Mesenchymal stem cell (in vitro differentiated cells and primary cell): ENCODE measurements around the gene KIF26B.
A peak's percentile ranks its signal among the peaks of the same experiment; 100 is the strongest.

Experiments
- DNase-seq: peaks from one replicate; pipeline ENCODE4 v3.0.0-alpha.2; 2013
- H2AFZ ChIP-seq: one replicate; pipeline ENCODE4 v1.6.1; 2013; ENCODE audit warnings: low read depth, mild to moderate bottlenecking, control low read depth, inconsistent platforms, low read length, moderate library complexity
- H2AK5ac ChIP-seq: 2 replicates; pipeline ENCODE4 v1.6.1; 2013; ENCODE audit warnings: low read length, moderate library complexity, mild to moderate bottlenecking, inconsistent platforms; ENCODE audit not compliant: severe bottlenecking
- H2BK120ac ChIP-seq: one replicate; pipeline ENCODE4 v1.6.1; 2013; ENCODE audit warnings: low read depth, mild to moderate bottlenecking, inconsistent platforms, low read length, moderate library complexity
- H2BK12ac ChIP-seq, 2 experiments: one replicate each; pipeline ENCODE4 v1.6.1; 2013; ENCODE audit warnings: inconsistent platforms in 2 of 2, low read length in 2 of 2, mild to moderate bottlenecking in 2 of 2, moderate library complexity in 2 of 2, control low read depth in 1 of 2
- H2BK15ac ChIP-seq: one replicate; pipeline ENCODE4 v1.6.1; 2013; ENCODE audit warnings: mild to moderate bottlenecking, low read depth, inconsistent platforms; ENCODE audit not compliant: poor library complexity, severe bottlenecking
- H2BK5ac ChIP-seq: 2 replicates; pipeline ENCODE4 v1.6.1; 2013; ENCODE audit warnings: low read depth, mild to moderate bottlenecking, low read length, control low read depth, inconsistent platforms; ENCODE audit not compliant: poor library complexity, severe bottlenecking
- H3K14ac ChIP-seq, 2 experiments: one replicate each; pipeline ENCODE4 v1.6.1; 2013; ENCODE audit warnings: inconsistent platforms in 2 of 2, low read length in 2 of 2, control low read depth in 1 of 2, mild to moderate bottlenecking in 1 of 2, moderate library complexity in 1 of 2
- H3K18ac ChIP-seq, 2 experiments: one replicate each; pipeline ENCODE4 v1.6.1; 2013; ENCODE audit warnings: inconsistent platforms in 2 of 2, low read length in 2 of 2, control low read depth in 1 of 2, low read depth in 1 of 2, mild to moderate bottlenecking in 1 of 2
- H3K23ac ChIP-seq, 2 experiments: one replicate each; pipeline ENCODE4 v1.6.1; 2013; ENCODE audit warnings: inconsistent platforms in 2 of 2, low read length in 2 of 2, mild to moderate bottlenecking in 2 of 2, moderate library complexity in 2 of 2, control low read depth in 1 of 2
- H3K27ac ChIP-seq: 2 replicates; pipeline ENCODE4 v1.5.1; 2013; ENCODE audit warnings: mild to moderate bottlenecking, moderate library complexity, low read length, control low read depth, inconsistent platforms; ENCODE audit not compliant: poor library complexity, severe bottlenecking
- H3K27me3 ChIP-seq, 2 experiments: 2 replicates each; pipeline versions ENCODE4 v1.6.1 to v1.7.0; 2013; ENCODE audit warnings: low read length in 2 of 2, mild to moderate bottlenecking in 2 of 2, moderate library complexity in 2 of 2, control low read depth in 1 of 2, inconsistent platforms in 1 of 2; ENCODE audit not compliant: control insufficient read depth in 1 of 2, insufficient read depth in 1 of 2
- H3K36me3 ChIP-seq, 2 experiments: 2 replicates each; pipeline versions ENCODE4 v1.6.1 to v1.7.0; 2013; ENCODE audit warnings: low read length in 2 of 2, control low read depth in 1 of 2, inconsistent platforms in 1 of 2, low read depth in 1 of 2, mild to moderate bottlenecking in 1 of 2; ENCODE audit not compliant: insufficient read depth in 2 of 2, control insufficient read depth in 1 of 2
- H3K4ac ChIP-seq, 2 experiments: one replicate each; pipeline ENCODE4 v1.6.1; 2013; ENCODE audit warnings: inconsistent platforms in 2 of 2, low read length in 2 of 2, mild to moderate bottlenecking in 2 of 2, moderate library complexity in 2 of 2, control low read depth in 1 of 2, low read depth in 1 of 2
- H3K4me1 ChIP-seq: 2 replicates; pipeline ENCODE4 v1.6.1; 2013; ENCODE audit warnings: low read depth, low read length, control low read depth; ENCODE audit not compliant: control insufficient read depth, insufficient read depth
- H3K4me2 ChIP-seq: 2 replicates; pipeline ENCODE4 v1.6.1; 2013; ENCODE audit warnings: low read length, mild to moderate bottlenecking, inconsistent platforms; ENCODE audit not compliant: poor library complexity, severe bottlenecking
- H3K4me3 ChIP-seq, 2 experiments: 2 replicates each; pipeline versions ENCODE4 v1.5.1 to v1.7.0; 2013; ENCODE audit warnings: low read length in 2 of 2, mild to moderate bottlenecking in 2 of 2, control low read depth in 1 of 2, low read depth in 1 of 2; ENCODE audit not compliant: insufficient read depth in 1 of 2
- H3K79me1 ChIP-seq: replicated peaks from 2 replicates; pipeline ENCODE4 v1.6.1; 2013; ENCODE audit warnings: mild to moderate bottlenecking, control low read depth, low read length, inconsistent platforms; ENCODE audit not compliant: poor library complexity, severe bottlenecking
- H3K9ac ChIP-seq: 2 replicates; pipeline ENCODE4 v1.7.0; 2013; ENCODE audit warnings: mild to moderate bottlenecking, low read length, moderate library complexity
- H3K9me3 ChIP-seq: 2 replicates; pipeline ENCODE4 v1.7.0; 2013; ENCODE audit warnings: mild to moderate bottlenecking, low read length; ENCODE audit not compliant: control insufficient read depth
- H4K8ac ChIP-seq: one replicate; pipeline ENCODE4 v1.6.1; 2013; ENCODE audit warnings: inconsistent platforms, mild to moderate bottlenecking, low read length, moderate library complexity
- H4K91ac ChIP-seq: one replicate; pipeline ENCODE4 v1.6.1; 2013; ENCODE audit warnings: mild to moderate bottlenecking, low read length, inconsistent platforms
- WGBS: methylation state at CpG from one replicate; pipeline ENCODE4 v1.1.7; 2013; ENCODE audit warnings: mixed read lengths; 5-methylcytosine and 5-hydroxymethylcytosine counted together

The KIF26B gene

DNA sequence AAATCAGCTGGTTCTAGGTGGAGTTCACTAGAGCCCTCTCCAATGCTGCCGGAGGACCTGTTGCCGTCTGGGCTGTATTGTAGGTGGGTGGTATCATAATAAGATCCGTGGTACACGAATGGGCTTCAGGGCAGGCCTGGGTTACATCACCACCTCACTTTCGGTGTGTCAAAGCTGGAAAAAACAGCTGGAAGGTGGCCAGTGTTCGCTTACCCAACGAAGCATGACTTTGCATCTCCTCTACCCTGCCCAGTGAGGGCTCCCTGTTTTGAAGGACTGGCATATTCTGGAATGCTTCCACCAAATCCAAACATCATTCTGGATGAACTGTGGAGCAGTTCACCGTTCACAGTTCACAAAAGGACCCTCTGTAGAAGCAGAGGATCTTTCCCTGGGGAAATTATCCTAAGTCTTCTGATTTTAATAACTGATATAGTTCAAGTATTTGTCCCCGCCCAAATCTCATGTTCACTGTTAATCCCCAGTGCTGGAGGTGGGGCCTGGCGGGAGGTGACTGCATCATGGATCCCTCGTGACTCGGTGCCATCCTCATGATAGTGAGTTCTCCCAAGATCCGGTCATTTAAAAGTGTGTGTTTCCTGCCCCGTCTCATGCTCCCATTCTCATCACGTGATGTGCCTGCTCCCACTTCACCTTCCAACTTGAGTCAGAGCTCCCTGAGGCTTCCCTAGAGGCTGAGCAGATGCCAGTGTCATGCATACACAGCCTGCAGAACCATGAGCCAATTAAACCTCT is 429.0 kb downstream of the KIF26B start:
- H4K8ac ChIP-seq, result no peak overlapping the region
- H3K9ac ChIP-seq, result peak overlapping the region; percentile 15
- peak overlapping the region in 1 of 2 experiments; percentile 49 for H2BK12ac ChIP-seq
- peak overlapping the region in 1 of 2 experiments; percentile 23 for H3K4me3 ChIP-seq
- peak overlapping the region; percentile 11 for H4K91ac ChIP-seq
- no peak overlapping the region for H2AFZ ChIP-seq
- no peak overlapping the region for H3K23ac ChIP-seq
- H3K79me1 ChIP-seq, result no peaks in the 10 kb centered on the region
- H3K4me1 ChIP-seq, result peaks cover 11% of the 10 kb centered on the region
- H3K14ac ChIP-seq, result no peak overlapping the region
- no peak overlapping the region for H2BK5ac ChIP-seq
- DNase-seq, result peak; percentile 41
- H2BK120ac ChIP-seq, result no peak overlapping the region
- no peak overlapping the region for H3K4me2 ChIP-seq
- H3K27ac ChIP-seq, result no peak overlapping the region
- H3K18ac ChIP-seq, result peak overlapping the region in 1 of 2 experiments; percentile 30
- H2AK5ac ChIP-seq, result no peak overlapping the region
- H2BK15ac ChIP-seq, result no peak overlapping the region
- H3K27me3 ChIP-seq, result peaks cover 21 to 34% of the 10 kb centered on the region in 2 experiments
- WGBS, result 78% methylated on average over 14 of the region's 15 CpGs
- no peak overlapping the region for H3K4ac ChIP-seq
- H3K36me3 ChIP-seq, result no peaks in the 10 kb centered on the region
- H3K9me3 ChIP-seq, result no peaks in the 10 kb centered on the region

DNA sequence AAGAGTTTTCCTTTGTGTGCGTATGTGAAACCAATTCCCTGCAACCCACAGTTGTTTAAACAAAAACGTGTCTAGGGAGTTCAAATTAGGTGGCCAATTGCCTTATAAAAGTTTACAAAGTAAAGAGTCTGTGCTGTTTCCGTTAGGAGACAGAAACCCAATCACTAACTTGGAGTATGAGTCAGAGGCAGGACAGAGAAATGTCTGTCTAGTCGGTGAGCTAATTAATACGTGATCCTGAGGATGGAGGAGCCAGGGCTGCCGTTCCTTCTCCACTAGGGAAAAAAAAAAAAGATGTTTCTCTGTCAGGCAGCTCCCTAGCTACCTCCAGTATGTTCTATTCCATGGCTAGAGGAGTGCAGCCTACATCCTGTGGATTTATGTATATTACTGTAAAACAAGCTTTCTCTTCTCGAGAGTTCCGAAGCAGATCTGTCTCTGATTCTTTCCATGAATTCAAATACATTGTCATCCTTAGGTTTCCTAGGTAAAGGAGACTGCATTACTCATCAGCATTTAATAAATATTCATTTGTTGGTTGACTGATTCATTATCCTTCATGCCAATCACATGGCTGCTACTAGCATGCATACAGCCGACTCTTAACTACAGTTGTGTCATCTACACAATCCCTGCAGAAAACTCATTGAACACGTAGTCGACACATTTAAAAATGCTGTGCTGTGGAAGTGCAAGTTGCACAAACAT is 430.6 kb downstream of the KIF26B start:
- Histone ChIP-seq H2AFZ (no peak overlapping the region), H3K4ac (no peak overlapping the region), H3K18ac (peak overlapping the region in 1 of 2 experiments; percentile 54), H3K23ac (no peak overlapping the region), H3K4me3 (no peak overlapping the region), H3K14ac (no peak overlapping the region), H4K91ac (no peak overlapping the region), H3K27me3 (peaks cover 16 to 43% of the 10 kb centered on the region in 2 experiments), H3K4me2 (no peak overlapping the region), H3K9ac (peak overlapping the region; percentile 1), H2BK12ac (peak overlapping the region in 1 of 2 experiments; percentile 67), H2BK5ac (no peak overlapping the region), H2AK5ac (no peak overlapping the region), H2BK120ac (no peak overlapping the region), H2BK15ac (no peak overlapping the region), H3K27ac (peak overlapping the region; percentile 70), H3K79me1 (no peaks in the 10 kb centered on the region), H3K4me1 (peaks cover 16% of the 10 kb centered on the region), H3K9me3 (no peaks in the 10 kb centered on the region), H4K8ac (no peak overlapping the region), H3K36me3 (no peaks in the 10 kb centered on the region)
- WGBS, result 34% methylated on average over 7 of the region's 11 CpGs
- DNase-seq, result peak; percentile 96

DNA sequence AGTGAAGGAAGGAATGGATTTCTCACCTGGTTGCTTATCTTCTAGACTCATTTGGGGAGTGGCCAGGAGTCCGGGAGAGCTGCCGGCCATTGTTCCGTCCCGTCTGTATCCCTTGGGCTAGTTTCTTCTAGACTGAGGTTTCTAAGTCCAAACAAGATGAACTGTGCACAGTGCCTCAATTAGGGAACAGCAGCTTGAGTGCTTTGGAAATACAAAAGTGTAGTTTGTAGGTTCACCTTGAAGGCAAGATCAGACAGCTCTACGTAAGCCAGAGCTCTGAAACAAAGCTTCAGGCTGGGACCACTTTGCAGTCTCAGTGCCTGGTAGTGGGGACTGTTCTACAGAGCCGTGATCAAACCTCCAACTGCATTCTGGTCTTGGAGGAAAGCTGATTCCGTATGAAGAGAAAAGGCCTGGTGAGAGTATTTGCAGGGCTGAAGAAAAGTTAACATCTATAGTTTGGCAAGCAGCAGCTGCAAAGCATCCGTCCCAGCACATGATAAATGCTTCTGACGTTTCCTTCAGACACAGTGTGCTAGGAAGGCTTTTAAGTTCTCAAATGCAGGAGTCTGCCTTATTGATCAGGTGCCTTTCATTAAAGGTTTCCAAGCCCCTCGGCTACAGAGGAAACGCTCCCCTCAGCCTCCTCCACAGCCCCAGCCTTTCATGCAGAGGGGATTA is 432.8 kb downstream of the KIF26B start:
- WGBS, result 66% methylated on average over 9 of the region's 11 CpGs

More for the DNA sequence above, 432.8 kb downstream of the KIF26B start:
- Histone ChIP-seq H2AFZ (no peak overlapping the region), H3K4me2 (no peak overlapping the region), H3K4me1 (peaks cover 16% of the 10 kb centered on the region), H3K79me1 (no peaks in the 10 kb centered on the region), H3K4me3 (no peak overlapping the region), H3K9me3 (no peaks in the 10 kb centered on the region), H2BK12ac (peak overlapping the region in 1 of 2 experiments; percentile 23), H3K14ac (no peak overlapping the region), H3K9ac (no peak overlapping the region), H3K4ac (no peak overlapping the region), H2BK120ac (no peak overlapping the region), H3K27ac (no peak overlapping the region), H3K23ac (no peak overlapping the region), H4K91ac (no peak overlapping the region), H2BK5ac (no peak overlapping the region), H4K8ac (no peak overlapping the region), H2AK5ac (no peak overlapping the region), H2BK15ac (no peak overlapping the region), H3K18ac (peak overlapping the region in 1 of 2 experiments; percentile 15), H3K36me3 (no peaks in the 10 kb centered on the region), H3K27me3 (peaks cover 5 to 26% of the 10 kb centered on the region in 2 experiments)
- DNase-seq, result no peak
